ENCODE data around the gene DCP1A. TPM values are rescaled to one million over a fixed set of nuclear protein-coding genes. Genes with fewer than 3 reads are reported as not detected.

Gene DCP1A
- total and polyA plus RNA-seq, 2 donors (not counting 3 experiments of a cell fraction or from before 2014, with no cell fraction given): 32.3 to 38.0 TPM

- no peak overlapping the region for H3K4me2 ChIP-seq (ENCODE audit: insufficient read depth, low read length)
- peaks cover 0 to 4% of the 10 kb centered on the region in 2 experiments for H3K27me3 ChIP-seq (ENCODE audit: control insufficient read depth in 2 of 2, insufficient read depth in 2 of 2, low read length in 2 of 2)
- no peak overlapping the region for H3K9ac ChIP-seq (replicated peaks; ENCODE audit: extremely low read depth, insufficient read depth, low read length)
- dilution Hi-C loops (cut with MboI; ENCODE audit: extremely low pct_ligation_motif_present, low sequenced_read_pairs): no loop called here
- no peaks in the 10 kb centered on the region for H3K9me1 ChIP-seq (replicated peaks; ENCODE audit: control insufficient read depth, extremely low read depth, insufficient read depth, low read length)
- H3K4me3 ChIP-seq (replicated peaks in 1 of 3; ENCODE audit: insufficient read depth in 1 of 3, low read depth in 1 of 3, low read length in 3 of 3): no peak overlapping the region
- H3K4me1 ChIP-seq (ENCODE audit: control insufficient read depth, extremely low read depth, insufficient read depth, low read length): no peaks in the 10 kb centered on the region
- DNase-seq (ENCODE audit: low read depth, low spot score) (no peak), FAIRE-seq (no peak)
- intact Hi-C loops (cut with micrococcal nuclease): no loop called here
- ChIA-PET POLR2A (no interaction called here), CTCF (no interaction called here)
- TF ChIP-seq FOS (IDR thresholded peaks at IDR 0.05; ENCODE audit: borderline replicate concordance, insufficient read depth, low read length) (no peak), POLR2A (IDR thresholded peaks at IDR 0.05; ENCODE audit: low read depth, low read length) (no peak), MAX (IDR thresholded peaks at IDR 0.05; ENCODE audit: insufficient read depth, insufficient read length) (no peak), EZH2 (IDR thresholded peaks at IDR 0.05; ENCODE audit: borderline replicate concordance, low read depth, low read length, severe bottlenecking) (no peak)
- H3K36me3 ChIP-seq (ENCODE audit: control insufficient read depth in 2 of 2, extremely low read depth in 1 of 2, insufficient read depth in 2 of 2, low read length in 2 of 2): no peaks in the 10 kb centered on the region
- no peak overlapping the region for H2AFZ ChIP-seq (ENCODE audit: low read depth, low read length)
- H3K9me3 ChIP-seq (replicated peaks; ENCODE audit: control insufficient read depth, insufficient read depth, low read length): no peaks in the 10 kb centered on the region
- no peaks in the 10 kb centered on the region for H4K20me1 ChIP-seq (replicated peaks; ENCODE audit: control insufficient read depth, extremely low read depth, insufficient read depth, low read length)
- no peaks in the 10 kb centered on the region for H3K79me2 ChIP-seq (ENCODE audit: control insufficient read depth, insufficient read depth, low read length)
- no peak overlapping the region for H3K27ac ChIP-seq (ENCODE audit: insufficient read depth, low read depth, low read length)
- BruUV-seq (replicated peaks): no TSS peak
These were observed 33.0 kb upstream of the DCP1A start for GRCh38 chr3:53380306-53380705.

GRCh38 chr3:53379898-53380297 is 32.6 kb upstream of the DCP1A start:
- BruUV-seq (replicated peaks): no TSS peak
- CTCF ChIA-PET: no interaction called here

More at GRCh38 chr3:53379898-53380297, 32.6 kb upstream of the DCP1A start:
- Histone ChIP-seq H3K9me3 (replicated peaks; ENCODE audit: control insufficient read depth, insufficient read depth, low read length) (no peaks in the 10 kb centered on the region), H3K36me3 (ENCODE audit: control insufficient read depth in 2 of 2, extremely low read depth in 1 of 2, insufficient read depth in 2 of 2, low read length in 2 of 2) (no peaks in the 10 kb centered on the region), H4K20me1 (replicated peaks; ENCODE audit: control insufficient read depth, extremely low read depth, insufficient read depth, low read length) (no peaks in the 10 kb centered on the region), H3K4me1 (ENCODE audit: control insufficient read depth, extremely low read depth, insufficient read depth, low read length) (no peaks in the 10 kb centered on the region), H3K4me3 (replicated peaks in 1 of 3; ENCODE audit: insufficient read depth in 1 of 3, low read depth in 1 of 3, low read length in 3 of 3) (no peak overlapping the region), H3K79me2 (ENCODE audit: control insufficient read depth, insufficient read depth, low read length) (no peaks in the 10 kb centered on the region), H3K9ac (replicated peaks; ENCODE audit: extremely low read depth, insufficient read depth, low read length) (no peak overlapping the region), H3K27me3 (ENCODE audit: control insufficient read depth in 2 of 2, insufficient read depth in 2 of 2, low read length in 2 of 2) (peaks cover 0 to 4% of the 10 kb centered on the region in 2 experiments), H3K27ac (ENCODE audit: insufficient read depth, low read depth, low read length) (no peak overlapping the region), H2AFZ (ENCODE audit: low read depth, low read length) (no peak overlapping the region), H3K9me1 (replicated peaks; ENCODE audit: control insufficient read depth, extremely low read depth, insufficient read depth, low read length) (no peaks in the 10 kb centered on the region), H3K4me2 (ENCODE audit: insufficient read depth, low read length) (no peak overlapping the region)
- TF ChIP-seq POLR2AphosphoS5 (IDR thresholded peaks at IDR 0.05; ENCODE audit: insufficient read depth, low read depth, low read length): no peak
- TF ChIP-seq POLR2A (IDR thresholded peaks at IDR 0.05; ENCODE audit: low read depth, low read length): no peak
- no peak for TF ChIP-seq FOS (IDR thresholded peaks at IDR 0.05; ENCODE audit: borderline replicate concordance, insufficient read depth, low read length)
- no peak for TF ChIP-seq EZH2 (IDR thresholded peaks at IDR 0.05; ENCODE audit: borderline replicate concordance, low read depth, low read length, severe bottlenecking)
- no peak for TF ChIP-seq MYC (IDR thresholded peaks at IDR 0.05; ENCODE audit: low read depth, low read length)
- TF ChIP-seq CTCF (IDR thresholded peaks at IDR 0.05; ENCODE audit: extremely low read depth in 1 of 2, insufficient read depth in 1 of 2, low read depth in 1 of 2, low read length in 2 of 2): no peak
- TF ChIP-seq GATA2 (IDR thresholded peaks at IDR 0.05; ENCODE audit: insufficient read depth, insufficient read length, low read depth, low read length): no peak
- no peak for TF ChIP-seq MAX (IDR thresholded peaks at IDR 0.05; ENCODE audit: insufficient read depth, insufficient read length)
- TF ChIP-seq JUN (IDR thresholded peaks at IDR 0.05; ENCODE audit: borderline replicate concordance, insufficient read depth, insufficient read length, low read depth): no peak
- POLR2A ChIA-PET: no interaction called here
- intact Hi-C loops (cut with micrococcal nuclease) (no loop called here), dilution Hi-C loops (cut with MboI; ENCODE audit: extremely low pct_ligation_motif_present, low sequenced_read_pairs) (no loop called here)
- FAIRE-seq (no peak), DNase-seq (ENCODE audit: low read depth, low spot score) (no peak)

All from endothelial cell of umbilical vein (primary cell).